ENCODE data around the gene INAFM2. TPM values are rescaled to one million over a fixed set of nuclear protein-coding genes. Genes with fewer than 3 reads are reported as not detected.
A peak's percentile ranks its signal among the peaks of the same experiment; 100 is the strongest.

The INAFM2 gene
- total and polyA plus RNA-seq, 2 of the 4 experiments (the other 2 are of a cell fraction) = 10.4 to 14.0 TPM

DNA sequence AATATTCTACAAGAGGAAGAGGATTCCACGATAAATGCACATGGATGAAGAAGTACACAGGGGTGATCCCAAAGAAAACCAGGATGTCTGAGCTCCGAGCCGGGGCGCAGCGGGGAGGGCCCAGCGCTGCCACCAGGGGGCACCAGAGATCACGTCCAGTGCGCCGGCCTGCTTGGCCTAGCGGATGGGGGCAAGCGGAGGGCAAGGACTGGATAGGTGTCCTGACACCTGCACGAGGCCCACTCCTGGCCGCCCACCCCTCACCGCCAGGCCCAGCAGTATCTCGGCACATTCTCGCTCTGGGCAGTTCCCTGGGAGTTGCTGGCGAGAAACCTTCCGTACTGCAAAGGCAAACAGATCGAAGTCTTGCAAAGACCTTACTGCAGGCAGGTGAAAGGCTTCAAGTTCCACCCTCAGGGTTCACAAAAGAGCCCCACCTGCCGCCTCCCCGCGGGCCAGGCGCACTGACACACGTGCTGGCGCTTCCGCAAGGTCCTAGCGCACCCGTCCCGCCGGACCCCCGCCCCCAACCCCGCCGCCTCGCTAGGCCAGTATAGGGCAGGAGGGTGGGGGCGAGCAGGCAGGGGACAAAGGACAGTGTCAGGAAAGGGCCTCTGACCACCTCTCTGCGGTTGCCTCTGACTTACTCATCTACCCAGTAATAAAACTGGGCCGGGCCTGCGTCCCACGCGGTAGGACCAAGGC, 43.9 kb upstream of the INAFM2 start:
- H2AFZ ChIP-seq (replicated peaks; ENCODE audit: low read length, poor library complexity) = peak overlapping the region; percentile 79
- intact Hi-C loops (cut with micrococcal nuclease) (loop anchor here (1.0 kb wide), 2 partner anchors 31 to 142 kb away; no protein-coding TSS in a partner anchor), in situ Hi-C loops (cut with MboI; ENCODE audit: low sequenced_read_pairs) (loop anchor here (5.0 kb wide), 1 partner anchor 148 kb away; no protein-coding TSS in a partner anchor), dilution Hi-C loops (cut with HindIII; ENCODE audit: low sequenced_read_pairs, unreplicated experiment) (no loop called here)
- no peak overlapping the region for H2BK15ac ChIP-seq (ENCODE audit: low read depth, low read length)
- no peak overlapping the region for H2AK9ac ChIP-seq (replicated peaks; ENCODE audit: low read depth, low read length, poor library complexity)
- no peak overlapping the region for H4K8ac ChIP-seq (ENCODE audit: low read depth in 2 of 2, low read length in 2 of 2)
- H3K18ac ChIP-seq (ENCODE audit: low read depth, low read length) = no peak overlapping the region
- H4K20me1 ChIP-seq (ENCODE audit: insufficient read depth, low read length) = no peaks in the 10 kb centered on the region
- no peak overlapping the region for H3K4me2 ChIP-seq (ENCODE audit: low read depth, low read length)
- H4K5ac ChIP-seq (ENCODE audit: low read depth, low read length) = no peak overlapping the region
- no peak overlapping the region for H2AK5ac ChIP-seq (ENCODE audit: low read depth, low read length)
- H3K14ac ChIP-seq (replicated peaks; ENCODE audit: low read depth, low read length) = no peak overlapping the region
- BruUV-seq (replicated peaks) = no TSS peak
- no peak overlapping the region for H3K4me3 ChIP-seq (ENCODE audit: insufficient read depth, low read depth, low read length)
- no peak overlapping the region for H3K27ac ChIP-seq (ENCODE audit: insufficient read depth, low read length)
- no peaks in the 10 kb centered on the region for H3K9me3 ChIP-seq (ENCODE audit: control insufficient read depth, insufficient read depth, low read length)
- TF ChIP-seq CTCF (conservative IDR thresholded peaks at IDR 0.05; ENCODE audit: low read depth, low read length) (peak; percentile 89), SMC3 (IDR thresholded peaks at IDR 0.05; ENCODE audit: low read depth, low read length) (peak; percentile 95), MXI1 (IDR thresholded peaks at IDR 0.05; ENCODE audit: borderline replicate concordance, low read depth, low read length) (no peak), MAZ (IDR thresholded peaks at IDR 0.05; ENCODE audit: borderline replicate concordance, low read depth, low read length) (0 out of 2 replicates have a peak, but pooled peaks have one; percentile 63), RAD21 (IDR thresholded peaks at IDR 0.05; ENCODE audit: low read length) (peak; percentile 87)
- ATAC-seq (ENCODE audit: low read depth) (peak; percentile 68), DNase-seq (no peak)
- H3K9me1 ChIP-seq (ENCODE audit: insufficient read depth, low read length) = no peaks in the 10 kb centered on the region
- no peak overlapping the region for H4K91ac ChIP-seq (ENCODE audit: insufficient read depth, low read depth, low read length)
- H3K9ac ChIP-seq (ENCODE audit: low read depth, low read length) = no peak overlapping the region
- H2BK5ac ChIP-seq (ENCODE audit: low read depth, low read length, poor library complexity, severe bottlenecking) = no peak overlapping the region
- CTCF ChIA-PET = interaction anchor here (0.6 to 1.6 kb wide), 16 partner anchors 11 to 977 kb away, joined by 3 to 13 read pairs (median 4); partner anchors contain the start of genes INAFM2, IVD and PLCB2
- H3K23ac ChIP-seq (ENCODE audit: low read depth, low read length) = no peak overlapping the region
- POLR2A ChIA-PET (ENCODE audit: unreplicated experiment) = no interaction called here
- peaks cover 66% of the 10 kb centered on the region for H3K27me3 ChIP-seq (ENCODE audit: control insufficient read depth, insufficient read depth, low read length)
- no peak overlapping the region for H2BK20ac ChIP-seq (ENCODE audit: low read depth, low read length)
- peaks cover 4% of the 10 kb centered on the region for H3K4me1 ChIP-seq (ENCODE audit: control insufficient read depth, insufficient read depth, low read length)
- no peaks in the 10 kb centered on the region for H3K36me3 ChIP-seq (ENCODE audit: control insufficient read depth, insufficient read depth, low read length)
- no peak overlapping the region for H2BK120ac ChIP-seq (ENCODE audit: low read depth, low read length)
- WGBS, 2 experiments (ENCODE audit: extremely low coverage in 2 of 2, insufficient read length in 1 of 2) = 4% methylated on average over 11 of the region's 40 CpGs; no CpG with 5 or more reads in 1 of the 2 experiments
- no peaks in the 10 kb centered on the region for H3K79me1 ChIP-seq (ENCODE audit: low read depth in 1 of 2, low read length in 2 of 2)
- H3K56ac ChIP-seq (ENCODE audit: extremely low read depth, insufficient read depth, low read length) = no peak overlapping the region
- no peak overlapping the region for H3K4ac ChIP-seq (ENCODE audit: low read depth, low read length)
